HL-60 (cell line): ENCODE results near the gene LMOD2.

Experiments used
- DNase-seq, 2 experiments: peaks; one replicate each; pipeline ENCODE4 v3.0.0-alpha.2; 2010 to 2020; ENCODE audit warnings: low read depth in 1 of 2, low spot score in 1 of 2
- H3K27ac ChIP-seq: fragments of 250-450 bp; sonication (Bioruptor Pico); replicated peaks from 2 replicates; pipeline ENCODE4 v1.5.1; 2020; ENCODE audit warnings: mild to moderate bottlenecking, moderate library complexity
- H3K27me3 ChIP-seq: fragments of 250-450 bp; sonication (Bioruptor Pico); 2 replicates; pipeline ENCODE4 v1.5.1; 2021; ENCODE audit warnings: mild to moderate bottlenecking, moderate library complexity; ENCODE audit not compliant: insufficient read depth, poor library complexity, severe bottlenecking
- H3K4me3 ChIP-seq: replicated peaks from 2 replicates; pipeline ENCODE4 v1.5.1; 2011; ENCODE audit warnings: mild to moderate bottlenecking, control low read depth, low read length; ENCODE audit not compliant: insufficient read depth
- CTCF ChIP-seq: IDR thresholded peaks from one replicate; pipeline ENCODE4 v1.5.1; 2011; ENCODE audit warnings: low read length, control low read depth, inconsistent platforms; ENCODE audit not compliant: insufficient read depth
- GABPA ChIP-seq: IDR thresholded peaks from 2 replicates; pipeline ENCODE4 v1.6.1; 2012; ENCODE audit warnings: low read depth
- POLR2AphosphoS5 ChIP-seq: IDR thresholded peaks from 2 replicates; pipeline ENCODE4 v1.6.1; 2012; ENCODE audit warnings: low read depth
- REST ChIP-seq: IDR thresholded peaks from 2 replicates; pipeline ENCODE4 v1.6.1; 2012; ENCODE audit warnings: low read depth; ENCODE audit not compliant: insufficient replicate concordance
- SPI1 ChIP-seq: IDR thresholded peaks from 2 replicates; pipeline ENCODE4 v1.6.1; 2012; ENCODE audit warnings: low read depth, mild to moderate bottlenecking, borderline replicate concordance

The LMOD2 gene

GRCh38 chr7:123640583-123640982 lies 15.1 kb upstream of the LMOD2 start:
- H3K27ac ChIP-seq = no peak overlapping the region

GRCh38 chr7:123641901-123642300 lies 13.8 kb upstream of the LMOD2 start:
- TF ChIP-seq POLR2AphosphoS5 (no peak), CTCF (no peak), SPI1 (no peak), GABPA (no peak), REST (no peak)
- H3K27me3 ChIP-seq = no peaks in the 10 kb centered on the region
- no peak overlapping the region for H3K27ac ChIP-seq
- H3K4me3 ChIP-seq = no peak overlapping the region
- no peak for DNase-seq

More at GRCh38 chr7:123640583-123640982, 15.1 kb upstream of the LMOD2 start:
- no peak for TF ChIP-seq CTCF
- no peak for TF ChIP-seq POLR2AphosphoS5
- no peak for TF ChIP-seq REST
- TF ChIP-seq GABPA = no peak
- no peak for TF ChIP-seq SPI1
- no peaks in the 10 kb centered on the region for H3K27me3 ChIP-seq
- DNase-seq = no peak
- no peak overlapping the region for H3K4me3 ChIP-seq

- no peak for DNase-seq
- TF ChIP-seq CTCF (no peak), GABPA (no peak), POLR2AphosphoS5 (no peak), SPI1 (no peak), REST (no peak)
- H3K27me3 ChIP-seq = no peaks in the 10 kb centered on the region
- no peak overlapping the region for H3K27ac ChIP-seq
- H3K4me3 ChIP-seq = no peak overlapping the region
These were observed 11.9 kb upstream of the LMOD2 start for GRCh38 chr7:123643495-123644441.
